Inferior parietal cortex (tissue), 1 donor: Measurements from ENCODE around the gene PAQR4.
"Not testable (repeated sequence)": the region's sequence is repeated elsewhere in the genome, so short reads cannot be mapped to it uniquely, and the experiment has no call there.

Experiments
- DNase-seq: peaks from one replicate; pipeline ENCODE4 v3.0.0-alpha.2; 2016; ENCODE audit errors: extremely low spot score

Gene PAQR4

DNA sequence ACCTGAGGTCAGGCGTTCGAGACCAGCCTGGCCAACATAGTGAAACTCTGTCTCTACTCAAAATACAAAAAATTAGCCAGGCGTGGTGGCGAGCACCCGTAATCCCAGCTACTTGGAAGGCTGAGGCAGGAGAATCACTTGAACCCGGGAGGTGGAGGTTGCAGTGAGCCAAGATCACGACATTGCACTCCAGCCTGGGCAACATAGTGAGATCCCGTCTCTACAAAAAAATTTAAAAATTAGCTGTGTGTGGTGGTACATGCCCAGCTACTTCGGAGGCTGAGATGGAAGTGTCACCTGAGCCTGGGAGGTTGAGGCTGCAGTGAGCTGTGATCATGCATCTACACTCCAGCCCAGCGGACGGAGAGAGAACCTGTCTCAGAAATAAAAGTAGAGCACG lies 25.4 kb upstream of the PAQR4 start:
- DNase-seq = not testable (repeated sequence)

- no peak for DNase-seq
Measured at GRCh38 chr16:2946649-2947048, 22.5 kb upstream of the PAQR4 start.

- no peak for DNase-seq
Measured at GRCh38 chr16:2948807-2949704, 20.1 kb upstream of the PAQR4 start.

DNA sequence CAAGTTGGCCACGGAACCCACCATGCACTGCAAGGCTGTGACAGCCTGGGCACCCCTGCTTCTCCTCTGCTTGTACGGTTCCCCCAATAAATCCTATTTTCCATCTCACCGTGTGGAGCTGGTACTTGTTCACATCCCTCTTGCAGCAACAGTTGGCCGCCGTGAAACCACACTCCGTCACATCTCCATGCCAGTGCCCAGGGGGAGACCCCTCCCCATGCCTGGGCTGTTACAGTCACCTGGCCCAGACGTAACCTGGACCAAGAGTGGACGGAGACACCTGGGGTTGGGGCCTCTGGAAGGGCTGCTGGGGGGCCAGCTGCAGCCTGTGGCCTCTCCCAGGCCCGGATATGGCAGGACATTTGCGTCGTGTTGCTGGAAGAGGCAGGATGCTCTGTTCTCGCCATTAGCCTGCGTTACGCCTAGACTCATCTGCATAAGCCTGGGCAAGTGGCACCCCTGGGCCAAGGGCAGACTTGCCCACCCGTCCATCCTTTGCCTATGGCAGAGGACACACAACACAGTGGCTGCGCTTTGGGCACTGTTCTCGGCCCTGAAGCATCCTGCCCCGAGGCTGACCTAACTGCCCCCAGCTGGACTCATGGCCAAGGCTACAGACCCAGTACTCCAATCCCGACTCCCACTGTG lies 19.3 kb upstream of the PAQR4 start:
- no peak for DNase-seq

- DNase-seq = no peak
Measured at GRCh38 chr16:2950353-2950724, 18.8 kb upstream of the PAQR4 start.

GRCh38 chr16:2950773-2951172 lies 18.4 kb upstream of the PAQR4 start:
- no peak for DNase-seq

DNA sequence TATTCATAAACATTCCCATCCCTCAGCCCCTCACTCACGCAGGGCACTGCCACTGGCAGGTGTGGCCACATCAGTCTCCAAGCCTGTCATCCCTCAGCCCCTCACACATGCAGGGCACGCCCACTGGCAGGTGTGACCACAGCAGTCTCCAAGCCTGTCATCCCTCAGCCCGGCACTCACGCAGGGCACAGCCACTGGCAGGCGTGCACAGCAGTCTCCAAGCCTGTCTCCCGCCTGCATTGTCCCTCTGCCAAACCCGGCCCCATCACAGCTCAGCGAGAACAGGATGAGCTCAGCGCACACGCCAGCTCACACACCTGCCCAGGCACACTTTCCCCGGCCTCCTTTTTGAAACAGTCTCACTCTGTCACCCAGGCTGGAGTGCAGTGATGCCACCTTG lies 16.5 kb upstream of the PAQR4 start:
- DNase-seq = no peak

DNA sequence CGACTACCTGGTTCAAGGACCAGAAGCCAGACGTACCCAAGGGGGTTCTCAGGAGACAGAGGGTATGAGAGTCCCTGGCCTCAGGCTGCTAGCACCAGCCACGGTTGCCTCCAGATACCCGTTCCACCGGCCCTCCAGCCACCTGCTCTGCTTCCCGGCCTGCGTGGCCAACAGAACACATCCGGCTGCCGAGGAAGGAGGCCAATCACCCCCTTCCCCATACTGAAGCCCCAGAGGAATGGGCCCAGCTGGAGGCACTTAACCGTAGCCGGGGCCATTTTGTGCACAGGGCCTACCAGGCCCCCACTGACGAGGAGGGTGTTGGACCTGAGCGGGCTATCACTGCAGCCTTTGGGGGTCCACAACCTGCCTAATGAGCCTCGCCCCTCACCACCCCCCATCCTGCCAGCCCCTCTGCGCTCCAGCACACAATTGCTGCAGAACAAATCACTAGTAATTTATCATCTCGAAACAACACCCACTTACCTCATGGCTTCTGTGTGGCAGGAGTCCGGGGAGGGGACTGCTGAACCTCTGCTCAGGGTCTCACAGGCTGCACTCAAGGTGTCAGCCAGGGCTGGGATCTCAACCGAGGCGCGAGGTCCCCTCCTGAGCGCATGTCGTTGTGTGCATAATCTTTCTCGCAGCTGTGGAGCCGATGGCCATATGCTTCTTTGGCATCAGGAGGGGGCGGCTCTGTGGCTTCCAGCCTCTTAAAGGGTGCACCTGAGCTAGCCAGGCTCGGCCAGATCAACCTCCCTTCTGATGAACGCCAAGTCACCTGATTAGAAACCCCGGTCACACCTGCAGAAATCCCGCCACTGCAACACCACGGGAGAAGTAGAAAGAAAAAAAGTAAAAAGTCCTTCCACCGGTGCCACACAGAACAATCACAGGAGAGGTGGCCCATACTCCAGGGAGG lies 15.2 kb upstream of the PAQR4 start:
- DNase-seq = no peak

DNA sequence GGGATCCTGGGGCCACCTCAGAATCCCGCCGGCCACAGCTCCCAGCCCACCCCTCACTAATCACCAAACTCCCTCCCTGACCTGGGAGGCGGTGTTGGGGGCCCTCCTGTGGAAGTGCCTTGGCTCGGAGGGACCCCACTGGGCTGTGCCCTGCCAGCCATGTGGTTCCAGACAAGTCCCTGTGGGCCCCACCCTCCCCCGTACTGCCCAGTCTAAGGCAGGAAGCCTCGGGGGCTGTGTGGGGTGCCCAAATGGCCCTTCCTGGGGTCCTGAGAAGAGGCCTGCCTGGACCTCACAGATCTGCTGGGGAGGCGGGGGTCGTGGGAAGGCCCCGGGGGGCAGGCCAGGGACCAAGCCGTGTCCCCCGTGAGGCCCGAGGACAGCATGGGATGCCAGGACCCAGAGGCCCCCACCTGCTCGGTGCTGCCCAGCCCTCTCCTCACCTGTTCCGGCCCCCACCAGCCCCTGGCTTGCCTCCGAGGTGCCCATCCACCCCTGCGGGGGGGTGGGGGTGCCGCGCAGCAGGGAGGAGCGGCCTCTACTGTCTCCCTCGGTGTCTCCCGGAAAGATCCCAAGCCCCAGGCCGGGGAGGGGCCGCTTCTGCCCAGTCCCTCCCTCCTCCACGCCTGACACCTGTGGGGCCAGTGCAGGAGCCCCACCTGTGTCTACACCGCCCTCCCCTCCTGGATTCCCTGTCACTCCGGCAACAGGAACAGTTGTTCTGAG lies 14.3 kb upstream of the PAQR4 start:
- DNase-seq = no peak

DNA sequence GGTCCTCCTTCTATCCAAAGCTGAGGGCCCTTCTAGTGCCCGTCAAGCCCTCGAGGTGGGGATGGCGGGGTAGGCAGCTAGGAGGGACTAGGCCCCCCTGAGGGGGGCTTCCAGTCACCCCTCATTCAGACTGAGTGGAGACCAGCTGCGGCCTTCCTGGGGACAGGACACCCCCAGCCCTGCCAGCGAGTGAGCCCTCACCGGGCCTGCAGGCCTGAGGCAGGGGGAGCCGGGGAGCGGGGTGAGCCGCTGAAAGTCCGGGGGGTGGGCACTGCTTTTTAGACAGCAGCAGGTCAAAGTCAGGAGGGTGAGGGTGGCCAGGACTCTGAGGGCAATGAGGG lies 13.7 kb upstream of the PAQR4 start:
- no peak for DNase-seq

- no peak for DNase-seq
Measured at GRCh38 chr16:2955779-2956578, 13.2 kb upstream of the PAQR4 start.

- no peak for DNase-seq
Measured at GRCh38 chr16:2956579-2956956, 12.6 kb upstream of the PAQR4 start.

GRCh38 chr16:2959206-2959605 lies 9.9 kb upstream of the PAQR4 start:
- DNase-seq = no peak

DNA sequence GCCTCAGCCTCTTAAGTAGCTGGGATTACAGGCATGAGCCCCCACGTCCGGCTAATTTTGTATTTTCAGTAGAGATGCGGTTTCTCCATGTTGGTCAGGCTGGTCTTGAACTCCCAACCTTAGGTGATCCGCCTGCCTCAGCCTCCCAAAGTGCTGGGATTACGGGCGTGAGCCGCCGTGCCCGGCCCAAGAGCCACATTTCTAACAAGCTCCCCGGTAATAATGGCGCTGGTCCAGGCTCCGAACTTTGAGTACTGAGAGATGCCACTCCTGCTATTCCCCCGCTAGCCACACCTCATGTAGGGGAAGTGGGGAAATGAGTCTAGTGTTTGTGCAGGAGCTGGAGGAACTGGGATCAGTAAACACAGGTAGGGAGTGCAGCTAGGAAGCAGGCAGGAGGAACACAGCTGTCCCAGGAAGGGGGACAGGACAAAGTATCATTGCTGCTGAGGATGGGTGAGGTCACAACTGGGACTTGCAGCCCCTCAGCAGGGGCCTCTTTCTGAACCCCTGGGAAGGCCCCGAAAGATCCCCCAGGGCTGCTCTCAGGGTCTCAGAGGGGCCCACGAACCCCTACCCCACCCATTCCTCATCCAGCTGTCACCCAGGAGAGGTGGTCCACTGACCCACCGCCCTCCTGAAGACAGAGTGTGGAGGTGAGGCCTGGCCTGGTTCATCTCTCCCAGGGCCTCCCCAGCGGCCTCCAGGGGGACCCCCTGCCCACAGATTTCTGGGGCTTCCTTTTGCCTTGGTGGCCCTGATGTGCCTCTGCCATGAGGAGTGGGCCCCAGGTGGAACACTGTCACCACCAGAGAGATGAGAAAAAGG lies 8.8 kb upstream of the PAQR4 start:
- no peak for DNase-seq

DNA sequence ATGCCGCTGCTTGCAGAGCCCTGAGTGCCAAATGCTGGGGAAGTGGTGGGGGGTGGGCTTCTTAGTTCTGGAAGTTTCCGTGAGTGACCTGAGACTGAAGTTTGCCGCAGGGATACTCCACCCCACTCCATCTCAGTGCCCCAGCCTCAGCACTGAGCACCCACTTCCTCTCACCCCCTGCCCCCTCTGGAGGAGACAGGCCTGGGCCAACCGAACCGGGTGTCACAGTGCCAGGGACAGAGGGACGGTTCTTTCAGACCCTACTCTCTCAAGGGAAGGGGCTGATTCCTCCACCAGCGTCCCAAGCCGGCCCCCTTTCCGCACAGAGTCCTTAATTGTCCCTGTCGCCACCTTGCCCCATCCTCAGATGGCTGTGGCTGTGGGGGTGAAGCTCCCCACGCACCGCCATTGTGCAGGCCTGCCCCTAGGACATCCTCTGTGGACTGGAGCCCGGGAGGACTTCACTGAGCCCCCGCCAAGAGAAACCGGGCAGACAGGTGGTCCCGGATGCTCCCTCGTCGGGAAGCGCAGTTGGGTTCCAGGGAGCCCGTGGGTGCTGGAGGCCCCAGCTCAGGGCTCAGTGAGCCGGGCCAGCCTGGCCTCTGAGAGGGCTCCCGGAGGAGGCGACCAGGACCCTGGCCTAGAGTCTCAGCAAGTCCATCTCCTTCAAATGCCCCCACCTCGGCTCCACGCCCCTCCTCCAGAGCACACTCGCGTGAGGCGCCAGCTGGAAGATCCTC lies 6.6 kb upstream of the PAQR4 start:
- no peak for DNase-seq

GRCh38 chr16:2963074-2963722 lies 6.0 kb upstream of the PAQR4 start:
- DNase-seq = no peak

- DNase-seq = no peak
Measured at GRCh38 chr16:2963723-2964474, 5.2 kb upstream of the PAQR4 start, which contains the start of gene KREMEN2. TSS of gene KREMEN2 (plus strand) at chr16:2964275. CDS start at chr16:2964521, 246 bp downstream.
